ENCODE data around the gene CHSY1.

CHSY1 gene

DNA sequence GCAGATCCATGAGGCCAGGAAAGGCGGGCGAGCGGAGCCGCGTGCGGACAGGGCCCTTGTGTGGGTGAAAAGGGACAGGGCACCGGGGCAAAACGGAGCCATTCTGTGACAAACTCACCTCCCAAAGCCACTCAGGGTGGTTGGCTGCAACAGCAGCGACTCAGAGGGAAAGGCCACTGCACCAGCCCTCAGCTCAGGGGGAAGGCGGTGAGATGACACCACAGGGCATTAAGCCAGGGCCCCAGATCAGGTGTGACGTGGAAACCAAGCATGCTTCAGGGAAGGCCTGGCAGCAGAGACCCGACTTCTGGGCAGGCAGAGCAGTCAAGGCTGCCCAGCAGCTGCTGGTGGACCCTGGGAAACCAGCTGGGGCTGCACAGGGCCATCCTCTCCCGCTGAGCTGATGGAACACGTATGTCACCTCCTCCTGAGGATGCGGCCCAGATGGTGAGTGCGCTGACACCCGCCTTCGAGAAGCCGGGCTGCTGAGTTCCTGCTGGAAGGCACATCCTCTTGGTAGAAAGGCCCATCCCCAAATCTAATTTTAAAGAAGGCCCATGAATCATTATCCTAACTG lies 82.3 kb downstream of the CHSY1 start:
- DNase-seq, result no peak

DNA sequence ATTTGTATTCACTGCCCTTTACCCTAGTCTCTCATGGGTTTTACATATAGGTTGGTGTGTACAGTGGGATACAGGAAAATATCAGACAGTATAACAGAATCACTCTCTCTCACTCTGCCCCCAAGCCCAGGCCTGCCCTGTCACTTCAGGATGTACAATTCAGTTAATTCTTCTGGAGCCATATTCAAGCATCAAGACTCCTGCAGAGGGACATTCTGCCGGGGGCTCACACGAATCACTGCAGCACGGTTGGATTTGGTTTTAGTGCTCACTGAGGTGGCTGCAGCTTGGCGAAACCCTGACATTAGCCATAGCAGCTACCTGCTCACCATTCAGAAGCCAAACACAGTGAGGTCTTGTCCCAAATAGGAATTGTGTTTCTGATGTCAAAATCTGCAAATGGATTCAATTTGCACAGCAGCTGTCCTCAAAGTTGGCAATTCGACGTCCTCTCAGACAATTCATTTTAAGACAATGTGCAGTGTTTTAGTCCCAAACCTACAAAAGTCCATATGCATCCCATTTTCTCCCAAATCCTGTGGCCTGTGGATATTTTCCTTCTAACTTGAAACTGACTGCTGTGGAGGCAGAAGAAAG lies 82.9 kb downstream of the CHSY1 start:
- no peak for DNase-seq

DNA sequence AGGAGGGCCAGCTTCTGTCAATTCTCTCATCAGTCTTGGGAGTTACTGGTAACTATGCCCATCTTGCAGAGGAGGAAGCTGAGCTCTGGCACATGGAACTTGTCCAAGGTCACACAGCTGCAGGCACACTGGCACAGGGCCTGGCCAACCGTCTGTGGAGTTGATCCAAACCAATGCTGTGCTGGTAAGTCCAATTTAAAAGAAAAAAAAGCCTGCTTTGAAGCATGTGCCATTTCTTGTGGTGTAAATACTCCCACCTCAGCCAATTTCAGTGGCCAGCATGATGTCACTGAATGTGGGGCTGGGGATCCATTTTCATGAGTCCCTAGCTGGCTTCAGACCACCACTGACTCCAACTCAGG lies 83.4 kb downstream of the CHSY1 start:
- DNase-seq, result no peak

DNA sequence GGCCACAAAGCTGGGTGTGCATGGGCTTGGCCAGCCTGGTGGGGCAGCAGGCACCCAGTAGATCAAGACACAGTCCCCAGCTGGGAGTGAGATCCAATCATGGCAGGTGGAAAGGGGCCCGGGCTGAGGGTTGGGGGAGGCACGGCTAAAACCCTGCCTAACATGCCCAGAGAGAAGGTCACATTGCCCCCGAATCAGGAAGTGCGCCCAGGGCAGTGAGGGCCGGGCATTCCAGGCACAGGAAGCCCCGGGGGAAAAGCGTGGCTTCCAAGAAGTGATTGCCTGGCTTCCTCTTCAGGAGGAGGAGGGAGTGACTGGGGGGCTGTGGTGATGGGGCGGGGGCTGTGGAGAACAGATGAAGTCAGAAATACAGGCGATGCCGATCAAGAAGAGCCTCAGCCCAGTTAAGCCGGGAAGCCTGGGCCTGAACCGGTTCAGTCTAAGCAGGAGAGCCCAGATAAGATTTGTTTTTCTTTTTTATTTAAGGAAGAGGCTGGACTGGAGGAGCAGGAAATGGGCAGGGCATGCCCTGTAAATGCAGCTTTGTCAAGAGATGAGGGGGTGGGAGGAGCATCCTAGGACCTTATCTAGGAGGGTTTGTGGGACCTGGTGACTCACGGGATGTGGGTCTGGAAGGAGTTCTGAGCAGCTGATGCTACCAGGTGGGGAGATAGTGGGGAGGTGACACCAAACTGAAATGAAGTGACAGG lies 83.9 kb downstream of the CHSY1 start:
- peak; percentile 48 for DNase-seq

DNA sequence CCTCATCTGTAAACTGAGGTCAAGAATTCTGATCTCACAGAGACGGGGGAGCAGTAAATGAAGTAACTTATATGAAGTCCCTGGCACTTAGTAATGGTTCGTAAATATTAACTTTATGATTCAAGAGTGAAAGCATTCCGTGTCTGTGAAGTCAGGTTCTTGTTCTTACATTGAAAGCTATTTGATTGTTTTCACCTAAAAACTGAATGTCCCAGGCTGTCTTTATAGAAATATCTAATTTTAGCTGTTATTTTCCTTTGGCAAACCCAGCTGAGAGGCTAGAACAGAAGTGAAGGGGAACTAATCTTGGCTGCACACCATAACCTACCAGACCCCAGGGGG lies 84.5 kb downstream of the CHSY1 start:
- no peak for DNase-seq

DNA sequence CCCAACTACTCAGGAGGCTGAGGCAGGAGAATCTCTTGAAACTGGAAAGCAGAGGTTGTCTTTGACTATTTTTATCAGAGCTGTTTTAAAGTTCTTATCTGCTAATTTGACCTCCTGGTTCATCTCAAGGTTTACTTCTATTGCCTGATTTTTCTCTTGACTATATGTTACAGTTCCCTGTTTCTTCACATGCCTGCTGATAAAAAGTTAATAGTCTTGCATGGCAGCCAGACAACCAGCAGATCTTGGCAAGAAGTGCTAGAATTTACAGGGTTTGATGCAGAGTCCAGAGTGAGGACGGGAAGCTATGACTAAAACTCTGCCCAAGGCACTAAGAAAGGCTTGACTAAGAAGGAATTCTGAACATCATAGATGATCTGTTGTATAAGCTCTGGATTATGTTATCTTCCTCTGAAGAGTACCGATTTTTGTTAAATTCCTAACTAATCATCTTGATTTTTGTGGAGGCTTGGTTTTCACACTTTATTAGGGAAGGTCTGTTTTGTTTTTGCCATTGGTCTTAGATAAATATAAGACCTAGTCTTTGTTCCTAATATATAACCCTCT lies 85.9 kb downstream of the CHSY1 start:
- no peak for DNase-seq

DNA sequence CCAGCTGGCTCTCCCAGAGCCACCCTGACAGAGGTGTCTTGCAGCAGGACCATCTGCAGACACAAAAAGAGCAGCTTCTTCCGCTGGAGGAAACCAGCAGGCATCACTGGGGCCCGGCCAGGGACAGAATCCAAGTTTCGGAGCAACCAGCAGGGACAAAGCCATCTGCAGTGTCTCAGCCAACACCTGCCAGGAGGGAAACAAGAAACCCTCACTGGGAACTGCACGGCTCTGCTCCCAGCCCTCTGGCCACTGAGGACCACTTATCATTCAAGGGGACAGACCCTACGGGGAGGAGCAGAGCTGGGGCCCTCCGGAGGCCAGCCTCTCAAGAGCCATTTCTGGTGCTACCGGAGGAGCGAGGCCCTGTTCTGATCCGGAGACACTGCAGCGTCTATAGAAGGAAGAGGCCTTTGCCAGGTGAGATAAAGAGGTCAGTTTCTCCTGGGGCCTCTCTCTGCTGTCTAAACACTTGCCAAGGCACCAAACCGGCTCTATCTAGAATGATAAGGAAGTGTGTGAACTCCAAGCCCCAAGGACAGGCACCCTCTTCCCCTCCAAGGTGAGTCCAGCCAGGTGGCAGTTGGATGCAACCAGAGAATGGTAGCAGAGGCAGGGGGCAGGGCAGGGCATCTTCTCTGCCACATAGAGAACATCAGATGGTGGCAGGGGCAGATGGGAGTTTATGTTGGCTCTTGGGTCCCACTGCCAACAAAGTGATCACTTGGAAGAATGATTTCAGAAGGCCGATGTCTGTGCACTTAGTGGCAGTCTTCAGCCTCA lies 89.0 kb downstream of the CHSY1 start:
- DNase-seq, result no peak

DNA sequence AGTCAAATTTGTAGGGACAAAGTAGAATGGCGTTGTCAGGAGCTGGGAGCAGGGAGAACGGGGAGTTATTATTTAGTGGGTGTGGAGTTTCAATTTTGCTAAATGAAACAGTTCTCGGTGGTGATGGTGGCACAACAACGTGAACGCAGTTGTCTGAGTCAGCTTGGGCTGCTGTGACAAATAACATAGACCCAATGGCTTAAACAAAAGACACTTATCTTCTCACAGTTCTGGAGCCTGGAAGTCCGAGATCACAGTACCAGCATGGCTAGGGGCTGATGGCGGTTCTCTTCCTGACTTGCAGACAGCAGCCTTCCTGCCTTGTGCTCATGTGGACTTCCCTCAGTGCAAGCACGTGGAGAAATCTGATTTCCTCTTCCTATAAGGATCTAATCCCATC lies 90.2 kb downstream of the CHSY1 start:
- DNase-seq, result no peak

DNA sequence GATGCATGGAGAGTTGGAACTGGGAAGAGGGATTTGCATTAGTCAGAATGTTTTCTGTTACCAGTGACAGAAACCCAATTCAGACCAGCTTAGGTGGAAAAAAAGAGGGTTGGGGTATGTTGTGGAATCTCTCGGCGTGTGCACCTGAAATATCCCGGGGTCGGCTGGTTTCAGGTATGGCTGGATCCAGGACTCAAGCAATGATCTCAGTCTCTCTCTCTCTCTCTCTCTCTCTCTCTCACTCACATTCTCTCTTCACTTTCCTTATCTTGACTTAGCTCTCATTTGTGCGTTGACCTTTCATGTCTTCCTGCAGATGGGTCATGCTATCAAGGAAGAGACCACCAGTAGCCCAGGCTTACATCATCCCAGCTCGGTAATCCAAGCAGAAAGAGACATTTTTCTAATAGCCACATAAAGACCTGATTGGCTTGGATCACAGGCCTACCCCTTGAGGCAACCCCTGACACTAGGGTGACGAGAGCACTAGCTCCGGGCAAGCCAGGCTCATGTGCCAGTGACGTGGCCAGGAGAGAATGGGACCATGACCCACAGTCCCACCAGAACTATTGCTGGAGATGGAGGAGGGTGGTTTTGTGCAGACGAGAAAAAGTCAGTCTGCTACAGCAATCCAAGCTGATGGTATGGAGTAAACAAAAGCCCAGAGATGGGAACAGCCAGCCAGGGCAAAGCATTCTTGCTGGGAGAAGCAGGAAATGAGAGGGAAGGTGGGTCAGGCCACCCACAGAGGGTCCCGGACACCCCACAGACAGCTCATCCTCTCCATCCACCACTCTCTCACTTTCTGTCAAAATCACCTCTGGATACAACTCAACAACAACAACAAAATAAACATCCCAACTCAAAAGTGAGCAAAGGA lies 91.7 kb downstream of the CHSY1 start:
- DNase-seq, result no peak

DNA sequence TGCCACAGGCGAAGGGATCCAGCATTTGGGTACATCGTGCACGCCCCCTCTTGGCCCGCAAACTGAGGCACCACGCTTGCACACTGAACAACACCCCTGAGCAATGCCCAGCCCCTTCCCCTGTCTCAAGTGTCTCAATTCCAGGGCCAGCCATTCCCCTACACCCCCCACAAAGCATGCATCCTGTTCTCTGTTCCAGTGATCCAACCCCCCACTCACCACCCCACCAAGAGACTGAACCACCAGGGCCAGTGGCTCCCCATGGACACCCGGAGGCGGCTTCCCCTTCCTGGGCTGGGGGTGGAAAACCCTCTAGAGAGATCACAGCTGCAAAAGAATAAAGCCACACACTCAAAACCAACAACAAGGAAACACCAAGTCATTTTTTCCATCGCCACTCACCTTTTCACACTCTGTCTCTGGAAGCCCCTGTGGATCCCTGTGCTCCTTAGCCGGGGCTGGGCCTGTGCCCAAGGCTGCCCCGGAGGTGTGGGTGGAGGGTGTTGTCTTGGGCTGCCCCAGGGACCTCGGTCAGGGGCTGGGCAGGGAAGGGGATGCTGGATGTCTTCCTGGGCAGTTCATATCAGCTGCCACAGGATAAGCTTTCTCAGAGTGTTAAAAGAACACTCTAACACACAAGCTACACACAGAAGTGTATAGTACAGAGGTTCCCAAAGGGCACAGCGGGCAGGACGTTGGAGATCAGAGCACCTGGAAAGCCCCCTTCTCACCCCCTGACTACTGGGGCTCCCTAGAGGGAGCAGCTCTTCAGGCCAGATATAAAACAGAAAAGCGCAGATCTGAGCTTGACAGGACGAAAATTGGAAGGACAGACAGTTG lies 92.5 kb downstream of the CHSY1 start:
- DNase-seq, result no peak

DNA sequence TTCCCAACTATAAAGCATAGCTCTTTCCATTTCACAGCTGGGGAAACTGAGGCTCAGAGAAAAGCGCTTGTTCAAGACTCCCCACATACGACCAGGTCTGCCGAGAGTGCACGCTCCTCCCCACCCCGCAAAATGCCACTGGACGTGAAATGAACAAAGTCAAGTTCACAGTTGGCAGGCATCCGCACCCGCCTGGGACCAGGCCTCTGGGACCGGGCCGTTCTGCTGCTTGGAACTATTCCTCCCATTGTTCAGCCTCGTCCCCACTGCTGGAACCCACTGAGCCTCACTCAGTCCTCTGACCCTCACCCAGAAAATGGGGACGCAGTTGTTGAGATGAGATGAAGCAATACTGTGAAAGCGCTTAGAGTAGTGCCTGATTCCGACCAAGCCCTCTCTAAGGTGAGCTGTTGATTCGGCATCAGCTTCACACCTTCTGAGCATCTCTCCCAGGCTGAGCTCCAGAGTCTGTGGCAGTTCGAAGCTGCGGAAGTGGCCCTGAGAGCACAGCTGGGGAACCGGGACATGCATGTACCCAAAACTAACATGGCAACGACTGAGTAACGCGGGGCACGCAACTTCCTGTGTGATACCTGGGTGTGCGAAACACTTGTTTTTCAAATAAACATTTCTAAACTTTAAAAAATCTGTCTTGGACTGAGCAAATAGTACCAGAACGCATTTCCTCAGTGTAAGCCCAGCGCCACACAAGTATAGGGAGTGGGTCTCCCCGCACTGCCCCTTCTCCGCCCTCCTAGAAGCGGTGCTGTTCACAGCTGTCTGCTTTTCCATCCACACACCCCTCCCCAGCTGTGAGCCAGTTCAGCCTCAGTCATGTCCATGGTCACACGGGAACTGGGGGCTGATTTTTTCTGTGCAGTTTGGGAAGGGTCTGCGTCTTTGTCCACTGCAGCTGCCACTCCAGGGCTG lies 93.4 kb downstream of the CHSY1 start:
- no peak for DNase-seq

DNA sequence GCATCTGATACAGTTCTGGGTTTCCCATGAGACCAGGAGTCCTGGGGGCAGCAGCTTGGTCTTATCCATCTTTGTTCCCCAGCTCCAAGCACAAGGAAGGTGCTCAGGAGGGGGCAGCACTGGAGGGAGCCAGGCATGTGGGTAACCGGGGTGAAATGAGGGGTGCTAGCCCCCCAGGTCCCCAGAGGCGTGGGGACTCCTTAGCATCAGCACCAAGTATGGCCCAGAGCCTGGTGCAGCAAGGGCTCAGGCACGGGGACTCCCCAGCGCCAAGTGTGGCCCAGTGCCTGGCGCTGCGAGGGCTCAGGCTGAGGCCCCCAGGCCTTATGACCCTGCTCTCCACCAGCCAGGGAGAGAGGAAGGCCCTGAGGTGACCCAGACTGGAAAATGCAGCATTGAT lies 94.1 kb downstream of the CHSY1 start:
- DNase-seq, result no peak

DNA sequence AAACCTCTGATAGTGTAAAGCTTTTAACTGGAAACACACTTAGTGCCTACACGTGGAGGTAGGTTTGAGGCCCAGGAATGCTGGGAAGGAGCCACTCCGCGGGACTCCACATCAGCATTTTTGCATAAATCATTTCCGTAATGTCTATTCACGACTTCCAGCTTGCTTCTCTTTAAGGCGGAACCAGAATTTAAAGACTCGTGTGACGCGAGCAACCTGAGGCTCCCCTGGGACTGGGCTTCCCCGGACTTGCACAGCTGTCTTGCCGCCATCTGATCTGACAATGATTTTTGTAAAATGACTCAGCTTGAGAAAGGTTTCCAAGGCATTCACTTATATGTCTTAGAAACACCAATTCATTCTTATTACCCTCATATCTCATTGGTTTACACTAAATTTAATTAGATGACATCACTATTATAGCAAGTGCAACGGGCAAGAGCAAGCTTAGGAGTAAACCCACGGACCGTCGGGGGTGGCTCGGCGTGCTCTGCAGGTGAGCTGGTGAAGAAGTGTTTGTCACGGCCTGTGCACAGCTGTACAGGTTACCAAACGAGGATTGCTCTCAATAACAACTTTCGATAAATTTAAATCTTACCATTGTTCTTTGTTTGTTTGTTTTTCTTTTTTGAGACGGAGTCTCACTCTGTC lies 95.2 kb downstream of the CHSY1 start:
- no peak for DNase-seq

DNA sequence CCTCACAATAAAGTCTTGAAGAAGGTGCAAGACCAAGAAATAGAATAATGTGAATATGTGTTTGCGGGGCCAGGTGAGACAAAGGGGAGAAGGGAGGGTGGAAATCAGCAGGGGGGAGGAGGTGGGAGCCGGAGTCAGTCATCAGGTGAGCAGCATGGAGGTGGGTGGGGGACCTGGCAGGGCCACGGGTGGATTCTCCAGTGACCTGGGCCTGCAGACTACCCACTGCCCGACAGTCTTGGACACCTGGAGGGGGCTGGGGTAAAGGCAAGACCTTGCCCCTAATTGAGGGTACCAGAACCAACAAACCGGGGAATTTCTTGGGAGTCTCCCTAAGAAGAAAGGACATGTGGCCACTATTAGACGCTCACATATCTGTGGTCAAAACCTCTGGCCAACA lies 95.8 kb downstream of the CHSY1 start:
- no peak for DNase-seq

DNA sequence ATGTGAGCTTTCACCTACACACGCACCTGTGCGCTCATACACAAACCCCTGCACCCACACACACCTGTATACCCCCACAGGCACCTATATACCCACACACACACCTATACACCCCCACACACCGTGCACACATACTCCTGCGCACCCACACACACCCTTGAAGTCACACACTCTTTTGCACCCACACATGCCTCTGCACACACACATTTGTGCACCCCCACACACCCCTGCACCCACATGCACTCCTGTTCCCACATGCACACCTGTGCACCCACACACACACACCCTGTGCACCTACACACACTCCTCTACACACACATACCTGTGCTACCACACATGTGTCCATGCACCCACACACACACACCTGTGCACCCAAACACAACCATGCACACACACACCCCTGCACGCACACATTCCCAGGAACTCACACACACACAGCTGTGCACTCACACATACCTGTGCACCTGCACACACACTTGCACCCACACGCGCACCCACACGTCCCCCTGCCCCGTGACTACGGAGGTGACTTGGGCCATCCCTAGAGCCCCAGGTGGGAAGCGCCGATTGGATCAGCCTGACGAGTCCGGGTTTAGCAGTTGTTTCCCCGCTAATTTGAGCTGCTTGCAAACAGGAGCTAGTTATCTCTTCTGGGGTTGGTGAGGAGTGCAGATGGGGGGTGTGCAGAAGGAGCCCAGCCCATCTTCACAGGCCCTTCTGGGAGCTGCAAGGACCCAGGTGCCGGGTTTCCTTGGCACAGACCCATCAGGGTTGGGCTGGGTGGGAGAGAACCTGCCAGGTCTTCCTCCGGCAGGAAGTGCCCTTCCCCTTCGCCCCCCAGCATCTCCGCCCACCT lies 97.8 kb downstream of the CHSY1 start:
- DNase-seq, result no peak

DNA sequence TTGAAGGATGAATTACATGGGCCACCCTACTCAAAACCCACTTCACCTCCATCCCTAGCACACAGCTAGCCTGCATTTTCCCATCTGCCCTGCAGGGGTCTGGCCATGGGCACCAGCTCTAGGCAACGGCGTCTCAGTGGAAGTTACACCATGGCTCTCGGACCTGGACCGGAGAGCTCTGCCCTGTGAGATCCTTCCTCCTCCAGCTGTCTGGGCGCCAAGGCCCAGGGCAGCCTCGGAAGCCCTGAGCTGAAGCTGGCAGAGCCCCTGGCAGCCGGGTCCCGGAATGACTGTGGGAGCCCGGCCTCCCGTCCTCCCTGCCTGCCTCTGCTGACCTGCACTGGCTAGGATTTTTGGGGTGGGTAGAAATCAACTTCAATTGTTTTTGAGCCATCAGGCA lies 98.9 kb downstream of the CHSY1 start:
- DNase-seq, result no peak

DNA sequence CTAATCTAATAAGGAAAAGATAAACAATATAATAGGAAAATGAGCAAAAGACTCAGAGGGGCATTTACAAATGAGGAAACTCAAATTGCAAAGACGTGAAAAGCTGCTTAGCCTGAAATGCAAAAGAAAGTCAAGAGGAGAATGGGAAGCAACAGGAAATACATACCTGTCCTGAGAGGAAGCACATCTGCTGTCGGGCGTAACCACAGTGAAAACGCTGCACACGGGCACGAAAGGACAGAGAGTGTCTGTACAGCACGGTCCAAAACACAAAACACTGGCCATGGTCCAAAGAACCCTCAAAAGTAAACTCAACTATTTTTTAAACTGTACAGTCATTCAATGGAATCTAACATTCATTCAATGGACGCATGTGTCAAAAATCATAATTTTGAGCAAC lies 100.6 kb downstream of the CHSY1 start:
- DNase-seq, result no peak

DNA sequence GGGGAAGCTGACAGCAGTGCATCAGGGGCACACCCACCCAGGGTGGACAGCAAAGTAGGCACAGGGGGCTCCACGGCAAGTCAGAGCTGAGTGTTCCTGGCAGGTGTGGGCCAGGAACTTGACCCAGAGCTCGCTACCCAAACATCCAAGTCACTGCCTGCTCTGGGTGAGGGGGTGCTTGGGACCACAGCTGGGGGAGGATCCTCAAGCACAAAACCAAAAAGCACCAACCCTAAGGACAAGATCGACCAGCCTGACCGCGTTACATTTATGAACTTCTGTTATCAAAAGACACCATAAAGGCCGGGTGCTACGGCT lies 101.2 kb downstream of the CHSY1 start:
- no peak for DNase-seq

Data from CD4-positive, alpha-beta T cell treated with Interleukin-10 for 1 hour (primary cell).